Hippocampal formation (tissue), 2 donors: ENCODE data around the gene MYO1D.
A peak's percentile ranks its signal among the peaks of the same experiment; 100 is the strongest.
"Not testable (repeated sequence)": the region's sequence is repeated elsewhere in the genome, so short reads cannot be mapped to it uniquely, and the experiment has no call there.

Experiments used
- DNase-seq, 2 donors: peaks; one replicate each; lab custom pipeline; 2025; lab: John Stamatoyannopoulos, UW

Gene MYO1D

DNA sequence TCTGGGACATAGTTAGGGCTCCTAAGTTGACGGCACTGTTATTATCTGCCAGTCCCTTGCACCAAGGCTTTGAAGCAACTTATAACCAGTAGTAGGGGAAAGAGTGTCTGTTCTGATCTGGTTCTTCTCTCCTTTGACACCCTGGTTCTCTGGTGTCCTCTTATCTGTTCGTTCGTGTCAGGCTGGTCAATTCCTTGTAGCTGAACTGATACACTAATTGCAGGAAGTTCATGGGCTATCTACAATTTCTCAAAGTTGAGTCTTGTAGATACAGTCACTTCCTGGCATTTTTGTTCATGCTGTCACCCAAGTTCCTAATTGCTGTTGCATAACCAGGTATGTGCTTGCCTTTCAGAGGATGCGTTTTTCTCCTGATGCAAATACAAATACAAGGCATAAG, 17.3 kb upstream of the MYO1D start:
- DNase-seq, result no peak

DNA sequence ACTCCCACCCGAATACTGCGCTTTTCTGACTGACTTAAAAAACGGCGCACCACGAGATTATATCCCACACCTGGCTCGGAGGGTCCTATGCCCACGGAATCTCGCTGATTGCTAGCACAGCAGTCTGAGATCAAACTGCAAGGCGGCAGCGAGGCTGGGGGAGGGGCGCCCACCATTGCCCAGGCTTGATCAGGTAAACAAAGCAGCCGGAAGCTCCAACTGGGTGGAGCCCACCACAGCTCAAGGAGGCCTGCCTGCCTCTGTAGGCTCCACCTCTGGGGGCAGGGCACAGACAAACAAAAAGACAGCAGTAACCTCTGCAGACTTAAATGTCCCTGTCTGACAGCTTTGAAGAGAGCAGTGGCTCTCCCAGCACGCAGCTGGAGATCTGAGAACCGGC, 10.5 kb upstream of the MYO1D start:
- DNase-seq, result not testable (repeated sequence)

DNA sequence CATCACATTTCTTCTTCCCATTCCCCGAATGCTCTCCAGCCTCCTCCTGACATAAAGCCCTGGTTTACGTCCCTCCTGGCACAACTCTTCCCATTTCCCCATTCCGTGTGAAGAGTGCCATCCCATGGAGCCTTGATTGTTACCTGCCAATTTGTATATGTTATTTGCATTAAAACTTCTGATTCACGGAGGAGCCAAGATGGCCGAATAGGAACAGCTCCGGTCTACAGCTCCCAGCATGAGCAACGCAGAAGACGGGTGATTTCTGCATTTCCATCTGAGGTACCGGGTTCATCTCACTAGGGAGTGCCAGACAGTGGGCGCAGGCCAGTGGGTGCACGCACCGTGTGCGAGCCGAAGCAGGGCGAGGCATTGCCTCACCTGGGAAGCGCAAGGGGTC, 10.0 kb upstream of the MYO1D start:
- DNase-seq, result not testable (repeated sequence)

DNA sequence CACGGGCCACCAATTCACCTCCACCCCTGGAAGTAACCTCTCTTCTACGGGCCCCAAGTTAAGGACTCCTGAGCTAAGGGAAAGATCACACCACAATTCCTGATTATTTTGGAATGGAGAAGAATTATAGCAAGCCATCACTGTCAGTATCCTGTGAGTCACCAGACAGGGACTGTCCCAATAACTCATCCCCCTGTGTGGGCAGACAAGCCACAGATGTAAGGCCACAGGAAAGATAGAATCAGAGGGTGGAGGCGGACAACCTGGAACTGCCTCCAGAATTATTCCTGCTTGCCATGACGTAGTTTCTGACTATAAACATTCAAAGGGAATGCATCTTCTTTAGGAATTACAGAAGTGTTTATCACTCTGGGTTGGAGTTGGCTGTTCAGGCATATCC, 5.8 kb upstream of the MYO1D start:
- no peak for DNase-seq

DNA sequence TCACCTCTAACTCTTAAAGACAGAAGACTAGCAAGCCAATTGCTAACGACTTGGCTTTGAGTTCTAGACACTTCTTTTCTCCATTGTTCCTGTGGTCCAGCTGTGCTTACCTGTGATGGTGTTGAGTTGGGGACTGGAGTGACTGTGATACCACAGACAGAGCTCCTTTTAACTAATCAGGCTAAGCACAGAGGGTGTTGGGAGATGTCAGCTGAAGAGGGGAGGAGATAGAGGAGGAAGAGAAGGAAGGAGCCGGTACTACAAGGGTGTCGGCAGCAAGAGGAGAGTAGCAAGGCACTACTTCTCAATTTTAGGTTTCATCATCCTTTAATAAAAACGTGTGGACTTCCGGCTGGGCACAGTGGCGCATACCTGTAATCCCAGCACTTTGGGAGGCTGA, 5.1 kb upstream of the MYO1D start:
- no peak for DNase-seq

DNA sequence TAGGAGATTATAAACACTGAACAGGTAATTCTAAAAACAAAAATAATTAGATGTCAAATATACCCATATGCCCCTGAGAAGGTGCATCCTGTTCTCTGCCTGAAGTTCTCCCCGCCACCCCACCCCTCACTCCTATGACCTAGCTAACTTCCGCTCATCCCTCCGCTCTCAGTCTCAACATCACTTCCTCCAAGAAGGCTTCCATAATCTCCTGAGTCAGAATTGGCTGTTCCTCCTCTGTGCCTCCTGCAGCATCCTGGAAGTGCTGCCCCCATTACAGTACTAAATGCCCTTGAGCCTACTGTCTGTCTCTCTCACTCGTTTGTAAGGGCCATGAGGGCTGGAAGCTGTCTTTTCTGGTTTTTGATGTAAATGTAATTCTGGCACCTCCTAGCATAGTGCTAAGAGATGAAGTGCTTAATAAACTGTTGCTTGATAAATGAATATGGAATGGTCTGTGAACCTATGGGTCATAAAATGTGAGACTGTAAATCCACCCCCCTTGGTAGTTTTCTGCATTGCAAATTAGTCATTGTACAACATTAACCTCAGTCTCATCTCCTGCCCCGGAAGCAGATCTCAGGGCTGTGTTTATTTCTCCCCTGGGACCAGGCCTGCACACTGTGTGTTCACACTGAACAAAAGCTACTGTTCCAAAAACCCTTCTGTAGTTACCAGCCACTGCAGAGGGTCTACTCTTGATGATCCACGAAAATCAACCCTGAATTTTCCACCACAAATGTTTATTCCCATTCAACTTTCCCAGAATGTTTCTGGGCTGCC, 3.9 kb upstream of the MYO1D start:
- DNase-seq, result no peak

DNA sequence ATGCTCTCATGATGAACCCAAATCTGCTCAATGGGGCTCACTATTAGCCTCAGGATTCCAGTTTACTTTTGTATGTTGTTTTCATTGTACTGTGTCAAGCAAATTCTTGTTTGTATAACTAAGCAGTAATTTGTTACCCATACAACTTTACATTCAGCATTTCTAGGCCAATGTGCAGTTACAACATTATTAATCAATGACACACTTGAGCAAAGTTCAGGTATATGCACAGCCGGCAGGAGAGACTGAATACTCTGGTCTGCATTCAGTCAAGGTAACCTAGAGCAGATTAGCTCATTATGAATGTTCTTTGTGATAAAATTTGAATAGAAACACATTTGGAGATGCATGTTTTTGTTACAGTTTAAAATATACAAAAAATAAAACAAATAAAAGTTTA, 2.2 kb upstream of the MYO1D start:
- DNase-seq, result no peak

DNA sequence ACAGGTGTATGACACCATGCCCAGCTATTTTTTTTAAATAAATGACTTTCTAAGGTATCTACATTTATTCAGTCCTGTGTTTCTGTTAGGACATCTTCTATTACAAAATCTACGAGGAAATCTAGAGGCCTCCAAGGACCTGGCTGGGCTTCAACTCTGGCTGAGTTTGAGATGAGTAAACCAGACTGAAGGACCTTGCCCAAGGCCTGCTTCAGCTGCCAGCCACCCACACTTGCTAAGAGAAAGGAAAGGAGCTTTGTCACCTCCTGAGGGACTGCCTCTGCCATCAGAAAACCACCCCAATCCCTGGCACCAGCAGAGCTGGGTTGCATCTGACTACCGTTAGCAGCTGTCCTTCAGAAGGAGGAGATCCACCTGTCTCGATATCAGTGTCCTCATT, 1.3 kb upstream of the MYO1D start:
- no peak for DNase-seq

DNA sequence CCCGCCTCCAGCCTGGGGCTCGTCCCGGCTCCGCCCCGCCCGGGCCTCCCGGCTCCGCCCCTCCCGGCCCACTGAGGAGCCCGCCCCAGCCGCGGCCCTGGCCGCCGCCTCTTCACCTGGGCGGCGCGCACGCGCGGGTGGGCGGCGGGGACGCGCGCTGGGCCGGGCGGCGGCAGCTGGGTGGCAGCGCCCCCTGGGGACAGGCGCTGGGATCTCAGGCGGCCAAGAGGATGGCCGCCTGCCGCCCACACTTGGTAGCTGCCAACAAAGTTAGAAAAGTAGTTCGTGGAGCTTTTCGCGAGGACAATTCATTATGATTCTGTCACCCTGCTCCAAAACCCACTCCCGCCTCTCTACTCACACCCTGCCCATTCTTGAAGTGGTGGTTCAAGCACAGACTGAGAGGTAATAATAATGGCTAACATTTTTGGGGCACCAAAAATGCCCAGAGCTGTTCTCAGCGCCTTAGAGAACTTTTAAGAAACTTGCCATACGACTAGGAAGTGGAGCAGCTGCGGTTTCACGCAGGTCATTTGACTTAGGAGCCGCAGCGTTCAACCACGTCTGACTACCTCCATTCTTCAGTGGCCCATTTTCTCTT, 340 bp upstream of the MYO1D start:
- DNase-seq, result peak; percentile 82 to 87

DNA sequence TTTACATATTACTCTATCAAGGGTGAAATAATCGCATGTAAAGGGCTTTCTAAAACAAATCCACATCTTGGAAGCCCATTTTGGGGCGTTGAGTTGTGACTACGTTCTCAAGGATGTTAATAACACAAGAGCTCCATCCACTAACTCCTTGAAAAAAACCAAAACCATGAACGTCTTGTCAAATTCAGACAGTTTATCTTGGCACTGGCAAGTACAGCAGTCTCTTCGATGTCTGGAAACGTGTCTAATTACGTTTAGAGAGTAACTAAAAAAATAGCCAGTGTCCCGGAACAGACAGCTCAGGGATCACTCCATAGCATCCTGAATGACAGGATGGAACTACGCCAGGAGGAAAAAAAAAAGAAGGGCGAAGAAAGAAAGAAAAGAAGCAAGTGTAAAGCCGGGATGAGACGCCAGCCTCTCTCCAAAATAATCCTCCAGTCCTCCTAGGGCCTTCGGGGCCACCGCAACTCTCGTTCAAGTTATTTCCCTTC, 954 bp downstream of the MYO1D start:
- no peak for DNase-seq

DNA sequence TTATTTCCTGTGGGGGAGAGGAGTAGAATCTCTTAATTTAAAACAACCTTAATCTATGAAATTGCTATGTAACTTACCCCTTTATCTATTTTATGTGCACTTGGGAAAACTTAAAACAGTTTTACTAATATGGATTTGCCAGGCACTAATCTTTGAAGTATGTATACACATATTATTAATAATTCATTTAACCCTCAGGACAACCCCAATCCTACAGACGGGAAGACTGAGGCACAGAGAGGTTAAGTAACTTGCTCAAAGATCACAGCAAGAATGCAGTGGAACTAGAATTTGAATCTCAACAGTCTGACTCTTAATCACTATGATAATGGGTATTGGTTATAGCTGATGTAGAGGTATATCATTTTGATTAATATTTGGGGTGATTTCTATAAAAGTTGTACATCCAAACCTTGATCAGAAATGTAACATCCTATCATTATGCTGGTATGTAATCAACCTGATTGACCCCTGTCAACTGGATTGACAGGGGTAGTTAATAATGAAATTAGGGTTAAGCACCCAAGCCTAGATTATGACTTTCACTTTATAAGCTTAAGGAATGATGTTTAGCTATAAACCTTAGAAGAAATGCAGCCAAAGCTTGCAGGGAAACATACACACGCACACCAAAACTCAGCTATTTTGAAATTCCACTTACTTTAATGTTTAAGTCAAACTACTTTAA, 1.6 kb downstream of the MYO1D start:
- DNase-seq, result no peak

DNA sequence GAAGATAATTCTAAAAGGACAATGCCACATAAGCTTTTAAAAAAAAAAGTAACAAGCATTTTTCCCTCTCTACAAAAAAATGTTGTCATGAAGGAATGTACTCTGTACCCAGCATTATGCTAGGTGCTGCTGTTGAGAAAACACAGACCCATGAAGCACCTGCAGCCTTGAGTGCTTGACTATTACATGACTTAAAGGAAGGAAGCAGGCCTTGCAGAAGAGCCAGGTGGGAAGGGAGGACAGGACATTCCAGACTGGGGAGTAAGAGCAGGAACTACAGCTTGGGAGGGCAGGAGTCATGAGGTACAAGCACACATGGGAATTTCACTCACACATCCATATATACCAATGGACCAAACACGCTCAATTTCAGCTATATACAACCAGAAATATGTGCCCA, 3.8 kb downstream of the MYO1D start:
- DNase-seq, result no peak

DNA sequence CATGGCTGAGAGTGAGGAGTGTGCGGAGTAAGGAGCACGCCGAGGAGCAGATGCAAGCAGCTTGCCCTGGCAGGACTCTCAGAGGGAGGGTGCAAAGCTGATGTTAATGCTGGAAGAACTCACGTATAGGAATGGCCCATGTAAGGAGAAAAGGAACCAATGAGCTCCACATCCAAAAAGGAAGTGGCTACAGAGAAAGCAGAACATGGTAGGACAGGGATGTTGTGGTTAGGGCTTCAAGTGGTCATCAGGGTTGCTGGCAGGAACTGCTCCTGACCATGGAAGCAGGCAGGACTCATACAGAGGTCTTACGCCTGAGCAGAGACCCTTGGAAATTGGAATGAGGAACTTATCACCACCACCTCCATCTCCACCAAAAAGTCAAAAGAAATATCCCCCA, 5.2 kb downstream of the MYO1D start:
- no peak for DNase-seq

DNA sequence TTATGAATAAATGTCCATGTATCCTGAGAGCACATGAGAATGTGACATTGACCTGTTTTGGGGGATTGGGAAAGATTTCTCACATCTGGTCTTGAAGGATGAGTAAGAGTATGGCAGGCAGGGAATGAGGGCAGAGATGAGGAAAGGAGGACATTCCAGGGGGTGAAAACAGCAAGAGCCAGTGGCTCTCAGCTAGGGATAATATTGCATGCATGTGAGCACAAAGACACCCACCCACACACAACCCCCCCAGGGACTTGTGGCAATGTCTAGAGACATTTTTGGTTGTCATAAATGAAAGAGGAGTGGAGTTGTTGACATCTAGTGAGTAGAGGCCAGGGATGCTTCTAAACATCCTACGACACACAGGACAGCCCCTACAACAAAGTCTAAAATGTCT, 6.0 kb downstream of the MYO1D start:
- DNase-seq, result no peak

DNA sequence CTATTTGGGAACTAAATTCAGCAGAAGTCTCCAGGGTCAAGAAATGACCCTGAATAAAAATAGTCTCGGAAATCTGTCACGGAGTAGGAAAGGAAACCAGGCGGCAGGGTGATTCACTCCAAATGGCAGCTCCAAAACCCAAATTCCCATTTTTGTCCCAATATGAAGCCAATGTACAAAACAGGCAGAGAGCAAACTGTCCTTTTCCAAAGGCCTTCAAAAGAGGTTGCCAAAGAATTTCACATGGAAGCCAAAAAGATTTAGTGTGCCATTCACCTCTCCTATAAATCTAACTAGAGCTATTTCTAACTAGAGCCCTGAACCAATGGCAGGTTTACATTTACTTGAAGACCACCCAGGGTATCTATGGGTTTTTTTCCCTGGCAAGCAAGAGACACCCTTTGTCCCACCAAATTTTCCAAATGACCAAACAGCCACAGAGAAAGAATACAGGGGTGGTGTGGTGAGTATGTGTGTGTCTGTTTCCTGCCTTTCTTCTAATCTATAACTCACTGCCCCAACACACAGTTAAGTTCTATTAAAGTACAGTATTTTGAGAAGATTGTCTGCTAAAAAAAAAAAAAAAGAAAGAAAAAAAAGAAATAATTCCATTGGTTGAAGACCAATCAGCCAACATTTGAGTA, 6.8 kb downstream of the MYO1D start:
- no peak for DNase-seq

DNA sequence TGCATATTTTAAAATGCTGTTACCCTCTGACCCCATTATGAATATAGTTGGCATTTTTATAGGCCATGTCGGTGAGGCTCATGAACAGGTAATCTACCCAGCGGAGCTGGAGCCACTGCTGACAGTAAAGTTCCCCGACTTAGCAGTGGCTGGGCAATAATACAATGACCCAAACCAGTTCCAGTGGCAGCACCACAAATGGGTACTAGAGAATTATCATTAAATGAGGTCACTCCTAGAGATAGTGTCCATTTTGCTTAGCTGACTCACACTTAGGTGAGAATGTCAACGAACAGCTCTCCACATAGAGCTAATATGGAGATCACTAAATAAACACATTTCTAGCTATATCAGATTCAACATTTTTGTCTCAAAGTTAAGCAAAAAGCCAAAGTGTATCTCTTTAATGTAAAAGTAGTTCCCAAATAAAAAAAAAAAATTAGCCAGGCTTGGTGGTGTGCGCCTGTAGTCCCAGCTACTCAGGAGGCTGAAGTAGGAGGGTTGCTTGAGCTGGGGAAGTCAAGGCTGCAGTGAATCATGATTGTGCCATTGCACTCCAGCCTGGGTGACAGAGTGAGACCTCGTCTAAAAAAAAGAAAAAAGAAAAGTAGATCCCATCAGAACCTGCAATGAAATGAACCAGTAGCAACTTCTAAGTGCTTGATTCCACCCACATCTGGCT, 7.4 kb downstream of the MYO1D start:
- DNase-seq, result no peak

DNA sequence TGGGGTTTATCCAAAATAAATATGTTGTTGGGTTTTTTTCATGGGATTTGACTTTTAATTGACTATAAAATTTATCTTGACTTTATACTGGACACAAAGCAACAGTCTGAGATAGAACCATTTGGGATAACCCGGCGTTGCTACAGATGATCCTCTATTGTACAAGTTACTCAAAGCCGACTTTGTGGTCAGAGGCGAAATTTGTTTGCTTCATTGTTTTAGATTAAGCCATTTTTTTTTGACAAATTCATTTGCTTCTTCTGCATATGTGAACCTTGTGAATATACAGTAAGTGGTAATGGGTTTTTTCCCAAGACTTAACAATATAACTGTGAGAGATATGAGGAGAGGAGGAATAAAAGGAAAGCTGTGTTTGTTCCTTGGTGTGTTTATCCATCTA, 11.8 kb downstream of the MYO1D start:
- peak in 1 of 2 donors; percentile 37 for DNase-seq

DNA sequence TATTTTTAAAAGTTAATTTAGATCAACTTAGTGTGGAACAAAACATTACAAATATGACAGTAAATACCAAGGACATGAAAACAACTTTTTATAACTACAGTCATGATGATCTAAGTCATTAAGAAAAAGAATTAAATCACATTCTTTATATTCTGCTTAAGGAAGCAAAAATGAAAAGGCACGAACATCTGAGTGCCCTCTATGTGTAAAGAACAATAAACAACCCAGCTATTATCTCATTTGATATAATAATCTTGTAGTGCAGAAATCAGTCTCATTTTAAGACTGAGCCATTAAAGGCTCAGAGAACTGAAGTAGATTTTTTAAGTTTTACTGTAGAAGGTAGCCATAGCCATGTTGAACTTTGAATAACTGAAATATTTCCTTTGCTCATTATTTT, 13.4 kb downstream of the MYO1D start:
- no peak for DNase-seq

DNA sequence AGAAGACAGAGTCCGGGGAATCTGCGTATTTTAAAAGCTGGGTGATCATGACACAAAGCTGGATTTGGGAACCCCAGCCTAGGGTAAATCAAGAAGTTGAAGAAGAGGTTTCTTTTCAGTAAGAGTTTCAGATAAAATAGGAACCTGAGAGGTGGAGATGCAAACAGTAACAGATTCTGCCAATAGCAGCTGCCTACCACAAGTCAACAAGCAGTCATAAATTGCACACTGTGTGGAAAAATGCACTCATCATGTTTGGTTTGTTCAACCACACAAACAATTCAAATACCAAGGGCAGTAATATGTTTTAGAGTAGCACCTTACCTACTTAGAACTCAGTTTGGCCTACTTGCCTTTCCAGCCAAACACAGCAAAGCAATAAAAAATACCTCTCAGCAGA, 14.0 kb downstream of the MYO1D start:
- no peak for DNase-seq

DNA sequence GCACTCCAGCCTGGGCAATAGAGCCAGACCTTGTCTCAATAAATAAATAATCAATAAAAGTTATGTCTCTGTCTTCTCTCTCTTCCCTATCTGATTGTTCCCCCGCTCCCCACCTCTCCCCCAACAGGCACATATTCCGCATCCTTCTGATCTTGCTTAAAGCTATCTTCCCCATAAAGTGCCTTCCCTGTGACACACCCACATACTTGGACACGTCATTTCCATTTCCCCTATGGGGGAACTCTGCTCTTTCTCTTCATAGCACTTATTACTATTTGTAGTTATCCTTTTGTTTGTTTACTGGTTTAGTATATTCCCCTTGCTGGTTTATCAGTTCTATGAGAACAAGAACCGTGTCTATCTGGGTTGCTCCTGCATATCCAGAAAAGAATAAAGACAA, 14.9 kb downstream of the MYO1D start:
- DNase-seq, result no peak

DNA sequence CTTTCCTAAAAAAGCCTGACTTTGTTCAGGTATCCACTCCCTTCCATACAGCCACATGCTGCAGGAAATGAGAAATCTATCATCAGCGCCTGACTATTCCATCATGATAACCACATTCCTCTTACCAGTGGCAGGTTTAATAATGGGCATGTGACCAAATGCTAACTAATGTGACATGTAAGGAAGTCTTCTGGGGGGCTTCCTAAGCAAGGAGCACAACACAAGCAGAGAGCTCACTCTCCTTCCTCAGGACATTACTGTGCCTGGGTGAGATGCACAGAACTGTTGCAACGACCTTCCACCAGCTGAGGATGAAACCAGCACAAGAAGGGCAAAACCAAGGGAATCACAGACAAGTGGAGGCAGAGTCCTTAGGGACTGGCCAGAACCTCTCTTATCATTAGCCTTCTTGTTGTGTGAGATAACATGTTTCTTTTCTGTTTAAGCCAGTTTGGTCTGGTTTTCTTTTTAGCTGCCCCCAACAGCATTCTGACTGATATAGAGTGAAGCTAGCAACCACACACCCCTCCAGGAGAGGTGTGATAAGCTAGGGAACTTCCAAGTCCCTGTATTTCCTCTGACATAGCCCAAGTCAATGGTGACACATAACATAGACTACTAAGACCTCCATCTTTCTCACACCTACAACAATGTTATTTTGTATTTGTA, 16.9 kb downstream of the MYO1D start:
- DNase-seq, result no peak

DNA sequence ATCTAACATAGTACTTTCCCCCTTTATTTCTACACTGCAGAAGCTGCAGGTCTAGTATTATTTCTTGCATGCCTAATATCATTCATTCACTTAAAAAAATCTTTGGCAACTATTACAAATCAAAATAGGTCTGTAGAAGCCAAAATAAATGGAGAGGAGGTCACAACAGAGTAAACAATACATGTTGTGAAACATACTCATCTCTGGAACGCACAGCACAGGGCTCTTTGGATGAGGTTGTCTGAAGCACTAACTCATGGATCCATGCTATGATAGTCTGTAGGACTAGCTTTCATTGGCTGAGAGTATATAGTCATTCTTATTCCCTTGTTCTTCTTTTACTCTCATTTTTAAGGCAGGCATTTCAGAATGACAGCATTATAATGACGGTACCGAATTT, 21.3 kb downstream of the MYO1D start:
- no peak for DNase-seq
